ENCODE results near the gene PDE3A.

PDE3A gene

GRCh38 chr12:20477672-20478071 lies 109.3 kb downstream of the PDE3A start:
- DNase-seq (ENCODE audit: extremely low read depth, low read depth) = no peak
- TF ChIP-seq CTCF (IDR thresholded peaks at IDR 0.05; ENCODE audit: low read depth, low read length, missing control alignments) = no peak
- H3K4me3 ChIP-seq (replicated peaks; ENCODE audit: low read depth, low read length) = no peak overlapping the region

GRCh38 chr12:20482491-20483054 lies 114.2 kb downstream of the PDE3A start:
- H3K4me3 ChIP-seq (replicated peaks; ENCODE audit: low read depth, low read length) = no peak overlapping the region
- DNase-seq (ENCODE audit: extremely low read depth, low read depth) = no peak
- no peak for TF ChIP-seq CTCF (IDR thresholded peaks at IDR 0.05; ENCODE audit: low read depth, low read length, missing control alignments)

- no peak for TF ChIP-seq CTCF (IDR thresholded peaks at IDR 0.05; ENCODE audit: low read depth, low read length, missing control alignments)
- DNase-seq (ENCODE audit: extremely low read depth, low read depth) = no peak
Measured at GRCh38 chr12:20483776-20484175, 115.4 kb downstream of the PDE3A start.

GRCh38 chr12:20486233-20486632 lies 117.9 kb downstream of the PDE3A start:
- H3K4me3 ChIP-seq (replicated peaks; ENCODE audit: low read depth, low read length) = no peak overlapping the region
- peak; percentile 14 for TF ChIP-seq CTCF (IDR thresholded peaks at IDR 0.05; ENCODE audit: low read depth, low read length, missing control alignments)
- DNase-seq (ENCODE audit: extremely low read depth, low read depth) = no peak

More at GRCh38 chr12:20483776-20484175, 115.4 kb downstream of the PDE3A start:
- H3K4me3 ChIP-seq (replicated peaks; ENCODE audit: low read depth, low read length) = no peak overlapping the region

- H3K4me3 ChIP-seq (replicated peaks; ENCODE audit: low read depth, low read length) = no peak overlapping the region
- DNase-seq (ENCODE audit: extremely low read depth, low read depth) = no peak
- no peak for TF ChIP-seq CTCF (IDR thresholded peaks at IDR 0.05; ENCODE audit: low read depth, low read length, missing control alignments)
Measured at GRCh38 chr12:20487519-20487918, 119.2 kb downstream of the PDE3A start.

GRCh38 chr12:20489645-20490044 lies 121.3 kb downstream of the PDE3A start:
- no peak overlapping the region for H3K4me3 ChIP-seq (replicated peaks; ENCODE audit: low read depth, low read length)
- TF ChIP-seq CTCF (IDR thresholded peaks at IDR 0.05; ENCODE audit: low read depth, low read length, missing control alignments) = no peak
- no peak for DNase-seq (ENCODE audit: extremely low read depth, low read depth)

- TF ChIP-seq CTCF (IDR thresholded peaks at IDR 0.05; ENCODE audit: low read depth, low read length, missing control alignments) = no peak
- no peak for DNase-seq (ENCODE audit: extremely low read depth, low read depth)
- no peak overlapping the region for H3K4me3 ChIP-seq (replicated peaks; ENCODE audit: low read depth, low read length)
Measured at GRCh38 chr12:20490213-20490612, 121.9 kb downstream of the PDE3A start.
